Epithelial cell of esophagus (primary cell): ENCODE measurements around the gene AMBRA1.

Source experiments
- DNase-seq: peaks from one replicate; pipeline ENCODE4 v3.0.0; 2010; ENCODE audit warnings: low read depth
- H3K4me3 ChIP-seq: 2 replicates; pipeline ENCODE4 v1.5.1; 2011; ENCODE audit warnings: mild to moderate bottlenecking, low read length, control low read depth
- CTCF ChIP-seq: IDR thresholded peaks from 2 replicates; pipeline ENCODE4 v1.5.1; 2011; ENCODE audit warnings: low read depth, mild to moderate bottlenecking, low read length, control low read depth, inconsistent platforms; ENCODE audit not compliant: insufficient read depth; ENCODE audit errors: missing control alignments

AMBRA1 gene, protein sequence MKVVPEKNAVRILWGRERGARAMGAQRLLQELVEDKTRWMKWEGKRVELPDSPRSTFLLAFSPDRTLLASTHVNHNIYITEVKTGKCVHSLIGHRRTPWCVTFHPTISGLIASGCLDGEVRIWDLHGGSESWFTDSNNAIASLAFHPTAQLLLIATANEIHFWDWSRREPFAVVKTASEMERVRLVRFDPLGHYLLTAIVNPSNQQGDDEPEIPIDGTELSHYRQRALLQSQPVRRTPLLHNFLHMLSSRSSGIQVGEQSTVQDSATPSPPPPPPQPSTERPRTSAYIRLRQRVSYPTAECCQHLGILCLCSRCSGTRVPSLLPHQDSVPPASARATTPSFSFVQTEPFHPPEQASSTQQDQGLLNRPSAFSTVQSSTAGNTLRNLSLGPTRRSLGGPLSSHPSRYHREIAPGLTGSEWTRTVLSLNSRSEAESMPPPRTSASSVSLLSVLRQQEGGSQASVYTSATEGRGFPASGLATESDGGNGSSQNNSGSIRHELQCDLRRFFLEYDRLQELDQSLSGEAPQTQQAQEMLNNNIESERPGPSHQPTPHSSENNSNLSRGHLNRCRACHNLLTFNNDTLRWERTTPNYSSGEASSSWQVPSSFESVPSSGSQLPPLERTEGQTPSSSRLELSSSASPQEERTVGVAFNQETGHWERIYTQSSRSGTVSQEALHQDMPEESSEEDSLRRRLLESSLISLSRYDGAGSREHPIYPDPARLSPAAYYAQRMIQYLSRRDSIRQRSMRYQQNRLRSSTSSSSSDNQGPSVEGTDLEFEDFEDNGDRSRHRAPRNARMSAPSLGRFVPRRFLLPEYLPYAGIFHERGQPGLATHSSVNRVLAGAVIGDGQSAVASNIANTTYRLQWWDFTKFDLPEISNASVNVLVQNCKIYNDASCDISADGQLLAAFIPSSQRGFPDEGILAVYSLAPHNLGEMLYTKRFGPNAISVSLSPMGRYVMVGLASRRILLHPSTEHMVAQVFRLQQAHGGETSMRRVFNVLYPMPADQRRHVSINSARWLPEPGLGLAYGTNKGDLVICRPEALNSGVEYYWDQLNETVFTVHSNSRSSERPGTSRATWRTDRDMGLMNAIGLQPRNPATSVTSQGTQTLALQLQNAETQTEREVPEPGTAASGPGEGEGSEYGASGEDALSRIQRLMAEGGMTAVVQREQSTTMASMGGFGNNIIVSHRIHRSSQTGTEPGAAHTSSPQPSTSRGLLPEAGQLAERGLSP (N-terminal part only)

DNA sequence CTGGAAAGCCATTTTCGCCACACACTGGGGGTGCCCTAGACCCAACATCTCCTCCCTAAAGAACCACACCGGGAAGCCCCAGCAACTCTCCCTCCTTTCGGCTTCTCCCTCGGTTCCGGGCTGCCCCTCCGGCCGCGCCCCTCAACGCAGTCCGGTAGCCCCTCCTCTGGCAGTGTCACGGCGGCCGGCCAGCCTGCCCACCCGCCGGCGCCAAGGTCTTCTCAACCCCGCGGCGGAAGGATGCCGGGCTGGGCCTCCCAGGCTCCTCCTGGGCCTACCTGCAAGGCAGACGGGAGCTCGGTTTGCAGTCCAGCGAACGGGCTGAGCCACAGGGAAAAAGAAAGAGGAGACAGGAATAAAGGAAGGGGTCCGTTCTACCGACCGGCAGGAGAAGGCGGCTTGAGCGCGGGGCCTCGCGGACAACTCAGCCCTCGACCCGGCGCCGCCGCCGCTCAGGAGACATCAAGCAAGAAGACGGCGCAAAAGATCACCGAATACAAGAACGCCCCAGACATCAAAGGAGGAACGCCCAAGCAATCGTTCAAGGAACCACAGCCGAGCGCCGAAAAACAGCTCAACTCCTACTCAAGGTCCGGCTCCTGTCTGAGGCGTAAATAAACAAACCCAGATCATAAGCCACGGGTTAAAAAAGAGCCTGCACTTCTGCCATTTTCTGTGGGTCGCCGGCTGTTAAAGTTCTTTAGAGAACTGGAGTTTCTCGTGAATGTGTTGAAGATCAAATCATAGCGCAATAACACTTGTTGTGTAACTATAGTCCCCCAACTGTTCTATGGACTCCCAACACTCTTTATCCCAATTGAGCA is at the start of gene AMBRA1:
Gene AMBRA1 (minus strand): TSS at position 474 of the 824 bp plus-strand sequence. CDS start 45,643 bp downstream, outside the sequence.
- TF ChIP-seq CTCF: no peak
- DNase-seq: peak; percentile 96
- H3K4me3 ChIP-seq: peak within 1 kb of the TSS; percentile 87

DNA sequence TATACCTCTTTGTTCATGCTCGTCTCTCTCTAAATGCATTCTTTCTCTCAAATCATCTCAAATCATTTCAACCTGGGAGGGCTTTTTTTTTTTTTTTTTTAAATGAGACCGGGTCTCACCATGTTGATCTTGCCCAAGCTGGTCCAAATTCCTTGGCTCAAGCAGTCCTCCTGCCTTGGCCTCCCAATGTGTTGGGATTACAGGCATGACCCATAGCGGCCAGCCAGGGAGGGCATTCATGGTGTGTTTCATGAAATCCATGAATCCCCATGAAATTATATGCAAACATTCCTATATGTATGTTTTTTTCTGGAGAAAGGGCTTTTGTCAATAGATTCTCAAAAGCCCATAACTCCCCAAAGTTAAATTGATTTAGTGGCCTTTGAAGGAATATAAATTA is 49.7 kb upstream of the AMBRA1 start:
- no peak for TF ChIP-seq CTCF
- DNase-seq: no peak
- H3K4me3 ChIP-seq: no peak overlapping the region

DNA sequence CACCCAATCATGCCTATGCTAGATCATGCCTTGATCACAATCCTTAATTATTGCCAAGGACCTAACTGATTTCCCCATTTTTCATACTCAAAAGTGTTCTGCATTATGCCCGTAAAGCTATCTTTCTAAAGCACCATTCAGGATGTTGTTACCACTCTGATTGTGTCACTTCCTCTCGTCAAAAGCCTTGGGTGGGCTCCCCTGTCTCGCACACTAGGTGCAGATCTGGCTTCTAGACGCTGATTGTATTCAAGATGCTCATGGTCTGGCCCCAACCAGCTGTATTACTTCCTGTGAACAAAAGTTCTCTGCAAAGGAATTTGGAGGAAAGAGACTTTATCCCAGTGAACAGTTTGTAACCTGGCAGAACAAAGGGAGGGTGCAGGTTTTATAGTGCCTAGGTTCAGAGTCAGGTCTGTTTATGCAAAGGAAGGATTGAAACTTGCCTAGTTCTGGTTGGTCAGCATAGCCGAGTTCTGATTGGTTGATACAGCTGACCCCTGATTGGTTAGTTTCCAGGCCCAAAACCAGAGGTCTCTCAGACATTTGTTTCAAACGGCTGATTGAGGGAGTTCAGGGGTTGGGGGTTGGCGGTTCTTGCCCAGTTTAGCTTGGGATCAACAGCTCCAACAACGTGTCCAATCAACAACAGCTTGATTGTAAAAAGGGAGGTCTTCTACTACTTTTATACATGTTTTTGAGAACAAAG is 49.0 kb upstream of the AMBRA1 start:
- no peak for TF ChIP-seq CTCF
- no peak overlapping the region for H3K4me3 ChIP-seq
- DNase-seq: no peak

DNA sequence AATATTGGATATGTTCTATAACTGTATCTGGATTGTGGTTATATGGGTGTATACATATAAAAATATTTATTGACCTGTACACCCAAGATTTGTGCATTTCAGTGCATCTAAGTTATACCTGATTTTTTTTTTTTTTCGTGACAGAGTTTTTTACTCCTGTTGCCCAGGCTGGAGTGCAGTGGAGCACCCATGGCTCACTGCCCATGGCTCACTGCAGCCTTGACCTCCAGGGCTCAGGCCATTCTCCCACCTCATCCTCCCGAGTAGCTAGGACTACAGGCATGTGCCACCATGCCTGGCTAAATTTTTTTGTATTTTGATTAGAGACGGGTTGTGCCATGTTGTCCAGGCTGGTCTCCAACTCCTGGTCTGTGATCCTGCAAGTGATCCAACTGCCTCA is 47.8 kb upstream of the AMBRA1 start:
- no peak for DNase-seq
- H3K4me3 ChIP-seq: no peak overlapping the region
- TF ChIP-seq CTCF: no peak

GRCh38 chr11:46640036-46640788 is 46.4 kb upstream of the AMBRA1 start:
- no peak for TF ChIP-seq CTCF
- DNase-seq: no peak
- H3K4me3 ChIP-seq: no peak overlapping the region
